SK-N-SH treated with all-trans-retinoic acid at 6 μM for 48 hours (cell line): ENCODE data around the gene DOK1.

Experiments
- ARNTL ChIP-seq: fragments of 450-650 bp; formaldehyde crosslinking; IDR thresholded peaks from 2 replicates; pipeline ENCODE4 v1.5.0; 2020; ENCODE audit warnings: low read depth, mild to moderate bottlenecking, moderate library complexity, borderline replicate concordance
- CREB5 ChIP-seq: fragments of 250-450 bp; sonication (Bioruptor Pico); IDR thresholded peaks from 2 replicates; pipeline ENCODE4 v1.5.1; 2020; ENCODE audit warnings: low read depth, mild to moderate bottlenecking, moderate library complexity
- OSR1 ChIP-seq: fragments of 250-450 bp; sonication (Bioruptor Pico); IDR thresholded peaks from 2 replicates; pipeline ENCODE4 v1.8.0; 2022; ENCODE audit warnings: moderate library complexity, mild to moderate bottlenecking, inconsistent platforms
- RARB ChIP-seq: fragments of 250-450 bp; sonication (Bioruptor Pico); IDR thresholded peaks from 2 replicates; pipeline ENCODE4 v1.8.0; 2021; ENCODE audit warnings: mild to moderate bottlenecking, moderate library complexity
- TOX ChIP-seq: fragments of 250-450 bp; sonication (Bioruptor Pico); IDR thresholded peaks from 2 replicates; pipeline ENCODE4 v1.8.0; 2021; ENCODE audit warnings: mild to moderate bottlenecking, moderate library complexity, borderline replicate concordance
- ZFP30 ChIP-seq: fragments of 450-650 bp; formaldehyde crosslinking; IDR thresholded peaks from 2 replicates; pipeline ENCODE4 v1.5.0; 2022; ENCODE audit warnings: mild to moderate bottlenecking, moderate library complexity
- TF ChIP-seq, protein P1 (sequence below): fragments of 250-450 bp; sonication (Bioruptor Pico); IDR thresholded peaks from 2 replicates; pipeline ENCODE4 v1.8.0; 2020; ENCODE audit warnings: mild to moderate bottlenecking, moderate library complexity, borderline replicate concordance

GRCh38 chr2:74530239-74531187 lies 24.0 kb upstream of the DOK1 start:
- TF ChIP-seq OSR1 (CRISPR knock-in tag): no peak
- no peak for TF ChIP-seq ZFP30 (CRISPR knock-in tag)
- TF ChIP-seq TOX: no peak
- TF ChIP-seq ARNTL (CRISPR knock-in tag): no peak
- TF ChIP-seq, protein P1, sequence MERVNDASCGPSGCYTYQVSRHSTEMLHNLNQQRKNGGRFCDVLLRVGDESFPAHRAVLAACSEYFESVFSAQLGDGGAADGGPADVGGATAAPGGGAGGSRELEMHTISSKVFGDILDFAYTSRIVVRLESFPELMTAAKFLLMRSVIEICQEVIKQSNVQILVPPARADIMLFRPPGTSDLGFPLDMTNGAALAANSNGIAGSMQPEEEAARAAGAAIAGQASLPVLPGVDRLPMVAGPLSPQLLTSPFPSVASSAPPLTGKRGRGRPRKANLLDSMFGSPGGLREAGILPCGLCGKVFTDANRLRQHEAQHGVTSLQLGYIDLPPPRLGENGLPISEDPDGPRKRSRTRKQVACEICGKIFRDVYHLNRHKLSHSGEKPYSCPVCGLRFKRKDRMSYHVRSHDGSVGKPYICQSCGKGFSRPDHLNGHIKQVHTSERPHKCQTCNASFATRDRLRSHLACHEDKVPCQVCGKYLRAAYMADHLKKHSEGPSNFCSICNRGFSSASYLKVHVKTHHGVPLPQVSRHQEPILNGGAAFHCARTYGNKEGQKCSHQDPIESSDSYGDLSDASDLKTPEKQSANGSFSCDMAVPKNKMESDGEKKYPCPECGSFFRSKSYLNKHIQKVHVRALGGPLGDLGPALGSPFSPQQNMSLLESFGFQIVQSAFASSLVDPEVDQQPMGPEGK (CRISPR knock-in tag): no peak
- TF ChIP-seq CREB5 (CRISPR knock-in tag): no peak
- no peak for TF ChIP-seq RARB (CRISPR knock-in tag)
